HEK293T (cell line): Measurements from ENCODE around the gene HNRNPAB.

Source experiments
- CTCF ChIA-PET: fragments of 350-600 bp; formaldehyde crosslinking; extraction: SDS; loops from one replicate; lab custom pipeline; 2021; ENCODE audit warnings: antibody characterized with exemption, inconsistent platforms; lab: Yijun Ruan, JAX
- POLR2A ChIA-PET: fragments of 350-600 bp; formaldehyde crosslinking; extraction: SDS; loops from one replicate; lab custom pipeline; 2020; ENCODE audit warnings: antibody characterized with exemption, inconsistent platforms; lab: Yijun Ruan, JAX
- DNase-seq: peaks from one replicate; pipeline ENCODE4 v3.0.0; 2012; ENCODE audit warnings: mixed read lengths; ENCODE audit errors: extremely low spot score
- ARNT ChIP-seq: fragments of 450-650 bp; IDR thresholded peaks from 2 replicates; pipeline ENCODE4 v1.6.1; 2017; ENCODE audit warnings: mild to moderate bottlenecking
- BHLHE40 ChIP-seq: fragments of 450-650 bp; IDR thresholded peaks from 2 replicates; pipeline ENCODE4 v1.6.1; 2016; ENCODE audit warnings: mild to moderate bottlenecking, moderate library complexity, borderline replicate concordance
- CTBP1 ChIP-seq: fragments of 450-650 bp; IDR thresholded peaks from 2 replicates; pipeline ENCODE4 v1.6.1; 2016; ENCODE audit warnings: borderline replicate concordance
- ELF4 ChIP-seq: fragments of 450-650 bp; IDR thresholded peaks from 2 replicates; pipeline ENCODE4 v1.6.1; 2017; ENCODE audit warnings: antibody characterized with exemption
- FOXA1 ChIP-seq: fragments of 450-650 bp; IDR thresholded peaks from 2 replicates; pipeline ENCODE4 v1.6.1; 2016; ENCODE audit warnings: mild to moderate bottlenecking
- FOXK2 ChIP-seq: fragments of 450-650 bp; IDR thresholded peaks from 2 replicates; pipeline ENCODE4 v1.6.1; 2016; ENCODE audit warnings: mild to moderate bottlenecking
- FOXM1 ChIP-seq: fragments of 450-650 bp; IDR thresholded peaks from 2 replicates; pipeline ENCODE4 v1.6.1; 2017; ENCODE audit warnings: mild to moderate bottlenecking, borderline replicate concordance
- HDGF ChIP-seq: fragments of 450-650 bp; IDR thresholded peaks from 2 replicates; pipeline ENCODE4 v1.6.1; 2017; ENCODE audit warnings: antibody characterized with exemption, borderline replicate concordance
- L3MBTL2 ChIP-seq: fragments of 450-650 bp; conservative IDR thresholded peaks from 2 replicates; pipeline ENCODE4 v1.6.1; 2016; ENCODE audit warnings: mild to moderate bottlenecking
- LEF1 ChIP-seq: fragments of 450-650 bp; IDR thresholded peaks from 2 replicates; pipeline ENCODE4 v1.6.1; 2017; ENCODE audit warnings: mild to moderate bottlenecking, borderline replicate concordance
- NFRKB ChIP-seq: fragments of 450-650 bp; IDR thresholded peaks from 2 replicates; pipeline ENCODE4 v1.6.1; 2016; ENCODE audit warnings: mild to moderate bottlenecking, moderate library complexity
- PKNOX1 ChIP-seq: fragments of 450-650 bp; IDR thresholded peaks from 2 replicates; pipeline ENCODE4 v1.6.1; 2016
- SP1 ChIP-seq: fragments of 450-650 bp; IDR thresholded peaks from 2 replicates; pipeline ENCODE4 v1.6.1; 2017
- SUZ12 ChIP-seq: fragments of 450-650 bp; IDR thresholded peaks from 2 replicates; pipeline ENCODE4 v1.6.1; 2016; ENCODE audit warnings: mild to moderate bottlenecking
- TARDBP ChIP-seq: fragments of 450-650 bp; IDR thresholded peaks from 2 replicates; pipeline ENCODE4 v1.6.1; 2016
- ZNF384 ChIP-seq: fragments of 450-650 bp; IDR thresholded peaks from 2 replicates; pipeline ENCODE4 v1.6.1; 2016

Gene HNRNPAB

DNA sequence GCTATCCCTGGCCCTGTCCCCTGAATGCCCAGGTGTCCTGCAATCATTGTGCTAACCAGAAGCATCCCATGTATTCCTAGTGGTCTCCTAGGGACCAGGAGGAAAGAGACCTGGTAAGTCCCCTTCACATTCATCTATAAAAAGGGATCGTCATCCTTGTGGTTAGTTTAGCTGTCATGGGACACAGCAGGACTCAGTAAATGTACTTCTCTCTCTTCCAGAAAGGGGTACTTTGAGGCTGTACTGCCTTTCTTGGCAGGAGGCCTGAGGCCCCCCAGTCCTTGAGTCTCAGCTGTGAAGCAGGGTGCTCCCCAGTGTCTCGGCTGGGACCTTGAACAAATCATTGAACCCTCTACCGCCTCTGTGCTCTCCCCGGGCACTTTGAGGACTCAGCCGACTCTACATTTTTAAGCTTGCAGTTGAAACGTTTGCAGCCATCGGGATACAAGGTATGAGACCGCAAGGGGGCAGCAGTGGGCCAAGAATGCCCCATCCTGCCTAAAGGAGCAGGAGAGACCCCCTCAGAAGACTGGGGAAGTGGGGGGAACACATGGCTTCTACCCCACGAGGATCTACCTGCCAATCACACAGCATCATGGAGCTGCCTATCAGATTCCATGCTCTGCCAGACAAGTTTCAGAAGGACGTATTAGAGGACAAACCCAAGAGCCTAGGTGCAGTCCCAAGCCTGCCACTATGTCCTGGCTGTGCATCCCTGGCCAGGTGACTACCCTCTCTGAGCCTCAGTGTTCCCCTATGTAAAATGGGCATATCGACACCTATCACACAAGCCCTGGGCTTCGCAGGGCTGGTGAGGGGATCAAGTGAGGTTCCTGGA lies 30.6 kb downstream of the HNRNPAB start:
- peak; percentile 87 for DNase-seq
- POLR2A ChIA-PET: interaction anchor here (1.8 kb wide), 1 partner anchor 31 kb away, joined by 11 read pairs; the partner anchor contains the start of gene HNRNPAB
- no peak for TF ChIP-seq SP1
- TF ChIP-seq NFRKB: no peak
- TF ChIP-seq ZNF384: no peak
- TF ChIP-seq FOXA1: no peak
- TF ChIP-seq CTBP1: no peak
- TF ChIP-seq SUZ12: no peak
- no peak for TF ChIP-seq FOXK2
- no peak for TF ChIP-seq LEF1
- peak; percentile 82 for TF ChIP-seq PKNOX1
- no peak for TF ChIP-seq ELF4
- TF ChIP-seq L3MBTL2: peak; percentile 52
- CTCF ChIA-PET: interaction anchor here (0.5 to 1.2 kb wide), 16 partner anchors 9 to 1428 kb away, joined by 3 to 6 read pairs (median 3); partner anchors contain the start of gene COL23A1

GRCh38 chr5:178235588-178235974 lies 31.2 kb downstream of the HNRNPAB start:
- DNase-seq: no peak
- ChIA-PET CTCF (interaction anchor here (0.8 to 1.2 kb wide), 7 partner anchors 8 to 355 kb away, joined by 3 to 6 read pairs (median 3); partner anchors contain the start of gene COL23A1), POLR2A (interaction anchor here (1.8 kb wide), 1 partner anchor 31 kb away, joined by 11 read pairs; the partner anchor contains the start of gene HNRNPAB)
- TF ChIP-seq SUZ12: no peak

GRCh38 chr5:178236126-178236525 lies 31.8 kb downstream of the HNRNPAB start:
- CTCF ChIA-PET: no interaction called here
- POLR2A ChIA-PET: interaction anchor here (1.3 kb wide), 1 partner anchor 32 kb away, joined by 3 read pairs; the partner anchor contains the start of gene HNRNPAB
- DNase-seq: no peak
- TF ChIP-seq PKNOX1 (no peak), SUZ12 (no peak), L3MBTL2 (no peak), TARDBP (no peak), ARNT (no peak), NFRKB (no peak), ZNF384 (no peak), FOXK2 (no peak), SP1 (no peak), FOXA1 (no peak), HDGF (no peak), FOXM1 (no peak), BHLHE40 (no peak), ELF4 (no peak)

DNA sequence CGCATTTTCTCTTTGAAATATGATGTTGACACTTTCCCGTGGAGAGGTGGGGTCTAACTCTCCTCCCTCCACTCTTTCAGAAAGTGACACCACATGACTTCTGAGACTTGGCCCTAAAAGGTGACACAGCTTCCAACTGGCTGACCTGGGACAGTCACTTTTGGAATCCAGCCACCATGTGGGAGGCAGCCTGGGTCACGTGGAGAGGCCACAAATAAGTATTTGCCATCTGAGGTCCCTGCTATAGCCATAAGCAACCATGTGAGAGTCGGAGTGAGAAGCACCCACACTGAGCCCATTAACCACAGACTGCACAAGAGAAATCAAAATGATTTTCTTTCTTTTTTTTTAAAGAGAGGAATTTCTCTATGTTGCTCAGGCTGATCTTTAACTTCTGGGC lies 32.3 kb downstream of the HNRNPAB start:
- ChIA-PET POLR2A (interaction anchor here (1.3 kb wide), 1 partner anchor 32 kb away, joined by 3 read pairs; the partner anchor contains the start of gene HNRNPAB), CTCF (no interaction called here)
- no peak for TF ChIP-seq NFRKB
- TF ChIP-seq BHLHE40: no peak
- no peak for TF ChIP-seq HDGF
- no peak for TF ChIP-seq L3MBTL2
- no peak for TF ChIP-seq SUZ12
- TF ChIP-seq LEF1: no peak
- no peak for TF ChIP-seq CTBP1
- TF ChIP-seq ELF4: no peak
- no peak for TF ChIP-seq TARDBP
- no peak for TF ChIP-seq SP1
- TF ChIP-seq FOXM1: no peak
- TF ChIP-seq ZNF384: no peak
- no peak for TF ChIP-seq FOXA1
- no peak for TF ChIP-seq PKNOX1
- TF ChIP-seq ARNT: no peak
- no peak for TF ChIP-seq FOXK2
- no peak for DNase-seq

GRCh38 chr5:178237431-178238312 lies 33.3 kb downstream of the HNRNPAB start:
- POLR2A ChIA-PET: interaction anchor here (1.3 kb wide), 2 partner anchors 33 to 34 kb away, joined by 3 read pairs; partner anchors contain the start of gene HNRNPAB
- DNase-seq: no peak
- TF ChIP-seq TARDBP (no peak), FOXK2 (no peak), BHLHE40 (no peak), L3MBTL2 (no peak), CTBP1 (no peak)
- CTCF ChIA-PET: no interaction called here

DNA sequence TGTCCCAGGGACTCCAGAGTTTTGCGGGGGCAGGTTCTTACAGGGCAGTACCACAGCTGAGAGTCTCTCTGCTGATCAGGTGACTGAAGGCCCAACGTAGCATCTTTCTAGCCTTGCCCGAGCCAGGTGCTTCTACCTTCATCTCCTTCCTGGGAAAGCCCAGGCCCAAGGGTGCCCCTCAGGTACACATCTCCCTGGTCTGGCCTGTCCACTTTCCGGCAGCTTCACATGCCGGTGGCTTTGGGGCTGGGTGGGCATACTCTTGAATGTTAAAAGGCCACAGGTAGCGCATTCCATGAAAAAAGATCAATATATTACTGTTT lies 33.9 kb downstream of the HNRNPAB start:
- ChIA-PET CTCF (no interaction called here), POLR2A (interaction anchor here (1.3 kb wide), 1 partner anchor 34 kb away, joined by 3 read pairs; the partner anchor contains the start of gene HNRNPAB)
- DNase-seq: no peak
- TF ChIP-seq SP1 (no peak), ELF4 (no peak), SUZ12 (no peak), NFRKB (no peak), FOXM1 (no peak), TARDBP (no peak), BHLHE40 (no peak), HDGF (no peak), ZNF384 (no peak), ARNT (no peak), FOXA1 (no peak), L3MBTL2 (no peak), CTBP1 (no peak)
